ENCODE data around the gene LUC7L2. TPM values are rescaled to one million over a fixed set of nuclear protein-coding genes. Genes with fewer than 3 reads are reported as not detected.

LUC7L2 gene
- total RNA-seq, 1 donor from 2014 or later, result 111 TPM

- Mint-ChIP-seq H3K4me3 (no peak overlapping the region), H3K9me3 (no peaks in the 10 kb centered on the region), H3K4me1 (peaks cover 9% of the 10 kb centered on the region), H3K27me3 (ENCODE audit: insufficient read depth, low read depth) (no peaks in the 10 kb centered on the region), H3K36me3 (peaks cover 11% of the 10 kb centered on the region), H3K27ac (no peak overlapping the region)
- H3K79me2 ChIP-seq (ENCODE audit: low read depth), result peaks cover 100% of the 10 kb centered on the region
- no peak overlapping the region for H3K4me2 ChIP-seq
- TF ChIP-seq EZH2phosphoT487 (IDR thresholded peaks at IDR 0.05) (no peak), EZH2 (IDR thresholded peaks at IDR 0.05) (no peak)
- TF ChIP-seq, protein P1, sequence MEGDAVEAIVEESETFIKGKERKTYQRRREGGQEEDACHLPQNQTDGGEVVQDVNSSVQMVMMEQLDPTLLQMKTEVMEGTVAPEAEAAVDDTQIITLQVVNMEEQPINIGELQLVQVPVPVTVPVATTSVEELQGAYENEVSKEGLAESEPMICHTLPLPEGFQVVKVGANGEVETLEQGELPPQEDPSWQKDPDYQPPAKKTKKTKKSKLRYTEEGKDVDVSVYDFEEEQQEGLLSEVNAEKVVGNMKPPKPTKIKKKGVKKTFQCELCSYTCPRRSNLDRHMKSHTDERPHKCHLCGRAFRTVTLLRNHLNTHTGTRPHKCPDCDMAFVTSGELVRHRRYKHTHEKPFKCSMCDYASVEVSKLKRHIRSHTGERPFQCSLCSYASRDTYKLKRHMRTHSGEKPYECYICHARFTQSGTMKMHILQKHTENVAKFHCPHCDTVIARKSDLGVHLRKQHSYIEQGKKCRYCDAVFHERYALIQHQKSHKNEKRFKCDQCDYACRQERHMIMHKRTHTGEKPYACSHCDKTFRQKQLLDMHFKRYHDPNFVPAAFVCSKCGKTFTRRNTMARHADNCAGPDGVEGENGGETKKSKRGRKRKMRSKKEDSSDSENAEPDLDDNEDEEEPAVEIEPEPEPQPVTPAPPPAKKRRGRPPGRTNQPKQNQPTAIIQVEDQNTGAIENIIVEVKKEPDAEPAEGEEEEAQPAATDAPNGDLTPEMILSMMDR (IDR thresholded peaks at IDR 0.05), result no peak
- peaks cover 2% of the 10 kb centered on the region for H3F3A ChIP-seq (ENCODE audit: low read depth)
- DNase-seq (ENCODE audit: low spot score), result no peak
- H4K20me1 ChIP-seq (ENCODE audit: low read depth), result peaks cover 99% of the 10 kb centered on the region
- H3K4me1 ChIP-seq, result peaks cover 10% of the 10 kb centered on the region
- H2AFZ ChIP-seq (replicated peaks), result no peak overlapping the region
- H3K4me3 ChIP-seq, result no peak overlapping the region
- H3K27me3 ChIP-seq, result no peaks in the 10 kb centered on the region
- no peak overlapping the region for H3K27ac ChIP-seq
- H3K36me3 ChIP-seq, result peaks cover 5% of the 10 kb centered on the region
- no peak overlapping the region for H3K9ac ChIP-seq
- no peaks in the 10 kb centered on the region for H3K9me3 ChIP-seq (ENCODE audit: low read depth)
Observed at GRCh38 chr7:139370301-139370942, 10.7 kb downstream of the LUC7L2 start.

- Histone ChIP-seq H3K36me3 (peaks cover 6% of the 10 kb centered on the region), H3F3A (ENCODE audit: low read depth) (peaks cover 2% of the 10 kb centered on the region), H3K27ac (no peak overlapping the region), H4K20me1 (ENCODE audit: low read depth) (peaks cover 99% of the 10 kb centered on the region), H3K4me3 (no peak overlapping the region), H2AFZ (replicated peaks) (no peak overlapping the region), H3K4me2 (no peak overlapping the region), H3K9me3 (ENCODE audit: low read depth) (no peaks in the 10 kb centered on the region), H3K27me3 (no peaks in the 10 kb centered on the region), H3K4me1 (peaks cover 10% of the 10 kb centered on the region), H3K9ac (no peak overlapping the region), H3K79me2 (ENCODE audit: low read depth) (peaks cover 100% of the 10 kb centered on the region)
- no peak overlapping the region for H3K4me3 Mint-ChIP-seq
- H3K9me3 Mint-ChIP-seq, result no peaks in the 10 kb centered on the region
- H3K4me1 Mint-ChIP-seq, result peaks cover 9% of the 10 kb centered on the region
- TF ChIP-seq, protein P1 (IDR thresholded peaks at IDR 0.05), result no peak
- no peak for TF ChIP-seq EZH2phosphoT487 (IDR thresholded peaks at IDR 0.05)
- TF ChIP-seq EZH2 (IDR thresholded peaks at IDR 0.05), result no peak
- no peak for DNase-seq (ENCODE audit: low spot score)
- peaks cover 13% of the 10 kb centered on the region for H3K36me3 Mint-ChIP-seq
- no peak overlapping the region for H3K27ac Mint-ChIP-seq
- H3K27me3 Mint-ChIP-seq (ENCODE audit: insufficient read depth, low read depth), result no peaks in the 10 kb centered on the region
Observed at GRCh38 chr7:139370943-139371313, 11.2 kb downstream of the LUC7L2 start.

- no peak overlapping the region for H3K9ac ChIP-seq
- H3K4me1 Mint-ChIP-seq, result peaks cover 7% of the 10 kb centered on the region
- no peak overlapping the region for H3K27ac ChIP-seq
- H2AFZ ChIP-seq (replicated peaks), result no peak overlapping the region
- TF ChIP-seq EZH2 (IDR thresholded peaks at IDR 0.05) (no peak), EZH2phosphoT487 (IDR thresholded peaks at IDR 0.05) (no peak)
- TF ChIP-seq, protein P1 (IDR thresholded peaks at IDR 0.05), result no peak
- no peak overlapping the region for H3K4me3 Mint-ChIP-seq
- peaks cover 25% of the 10 kb centered on the region for H3K36me3 ChIP-seq
- H3F3A ChIP-seq (ENCODE audit: low read depth), result peaks cover 9% of the 10 kb centered on the region
- H3K27me3 Mint-ChIP-seq (ENCODE audit: insufficient read depth, low read depth), result no peaks in the 10 kb centered on the region
- H3K4me3 ChIP-seq, result no peak overlapping the region
- H3K9me3 ChIP-seq (ENCODE audit: low read depth), result no peaks in the 10 kb centered on the region
- H3K4me1 ChIP-seq, result peaks cover 5% of the 10 kb centered on the region
- H3K36me3 Mint-ChIP-seq, result peaks cover 19% of the 10 kb centered on the region
- H3K79me2 ChIP-seq (ENCODE audit: low read depth), result peaks cover 99% of the 10 kb centered on the region
- DNase-seq (ENCODE audit: low spot score), result no peak
- H3K9me3 Mint-ChIP-seq, result no peaks in the 10 kb centered on the region
- no peak overlapping the region for H3K4me2 ChIP-seq
- H3K27me3 ChIP-seq, result no peaks in the 10 kb centered on the region
- peaks cover 80% of the 10 kb centered on the region for H4K20me1 ChIP-seq (ENCODE audit: low read depth)
- H3K27ac Mint-ChIP-seq, result no peak overlapping the region
Observed at GRCh38 chr7:139374246-139374645, 14.6 kb downstream of the LUC7L2 start.

Measured in neural progenitor cell (in vitro differentiated cells).